ENCODE measurements around the gene WFIKKN1. TPM values are rescaled to one million over a fixed set of nuclear protein-coding genes. Genes with fewer than 3 reads are reported as not detected.

Gene WFIKKN1
- total RNA-seq, 4 donors from 2014 or later: 2.5 to 6.2 (median 3.8) TPM

- TF ChIP-seq POLR2A (IDR thresholded peaks at IDR 0.05) (no peak), CTCF (IDR thresholded peaks at IDR 0.05) (no peak)
- no peak overlapping the region for H3K4me3 ChIP-seq
- no peak for DNase-seq
- H3K27me3 ChIP-seq: no peaks in the 10 kb centered on the region
- H3K9me3 ChIP-seq: no peaks in the 10 kb centered on the region
- no peak overlapping the region for H3K27ac ChIP-seq
- no peaks in the 10 kb centered on the region for H3K36me3 ChIP-seq
- H3K4me1 ChIP-seq: peaks cover 0 to 11% (median 2%) of the 10 kb centered on the region in 4 donors
Measured at GRCh38 chr16:608019-608418, 22.8 kb upstream of the WFIKKN1 start.

- Histone ChIP-seq H3K27ac (no peak overlapping the region), H3K4me1 (peaks cover 0 to 11% (median 2%) of the 10 kb centered on the region in 4 donors), H3K27me3 (no peaks in the 10 kb centered on the region), H3K4me3 (no peak overlapping the region), H3K36me3 (no peaks in the 10 kb centered on the region), H3K9me3 (no peaks in the 10 kb centered on the region)
- TF ChIP-seq POLR2A (IDR thresholded peaks at IDR 0.05) (no peak), CTCF (IDR thresholded peaks at IDR 0.05) (no peak)
- no peak for DNase-seq
Measured at GRCh38 chr16:609316-609715, 21.5 kb upstream of the WFIKKN1 start.

GRCh38 chr16:609984-610383 lies 20.8 kb upstream of the WFIKKN1 start:
- H3K27me3 ChIP-seq: no peaks in the 10 kb centered on the region
- H3K4me3 ChIP-seq: no peak overlapping the region
- H3K4me1 ChIP-seq: peaks cover 0 to 11% (median 2%) of the 10 kb centered on the region in 4 donors
- TF ChIP-seq POLR2A (IDR thresholded peaks at IDR 0.05) (no peak), CTCF (IDR thresholded peaks at IDR 0.05) (no peak)
- no peak for DNase-seq
- no peaks in the 10 kb centered on the region for H3K36me3 ChIP-seq
- H3K9me3 ChIP-seq: no peaks in the 10 kb centered on the region
- no peak overlapping the region for H3K27ac ChIP-seq

- Histone ChIP-seq H3K27ac (no peak overlapping the region), H3K4me3 (no peak overlapping the region), H3K9me3 (no peaks in the 10 kb centered on the region), H3K36me3 (no peaks in the 10 kb centered on the region), H3K27me3 (no peaks in the 10 kb centered on the region), H3K4me1 (peaks cover 0 to 18% (median 2%) of the 10 kb centered on the region in 4 donors)
- DNase-seq: peak; percentile 43 to 75 (median 68)
- TF ChIP-seq POLR2A (IDR thresholded peaks at IDR 0.05) (no peak), CTCF (IDR thresholded peaks at IDR 0.05) (peak; percentile 2 to 80 (median 74))
Measured at GRCh38 chr16:610513-611381, 20.0 kb upstream of the WFIKKN1 start.

GRCh38 chr16:615122-615521 lies 15.7 kb upstream of the WFIKKN1 start:
- H3K27me3 ChIP-seq: no peaks in the 10 kb centered on the region
- no peak for TF ChIP-seq POLR2A (IDR thresholded peaks at IDR 0.05)
- no peak for TF ChIP-seq CTCF (IDR thresholded peaks at IDR 0.05)
- no peak overlapping the region for H3K4me3 ChIP-seq
- no peak for DNase-seq
- no peaks in the 10 kb centered on the region for H3K9me3 ChIP-seq
- H3K36me3 ChIP-seq: peaks cover 0 to 4% (median 0%) of the 10 kb centered on the region in 3 donors
- peaks cover 0 to 27% (median 2%) of the 10 kb centered on the region in 4 donors for H3K4me1 ChIP-seq
- no peak overlapping the region for H3K27ac ChIP-seq
